A549 (cell line): ENCODE measurements around the gene CSPG4.

ENCODE experiments used
- CEBPB ChIP-seq, 2 experiments: fragments of >200 bp in 1 of 2; sonication (Bioruptor Twin) in 1 of 2; formaldehyde crosslinking in 1 of 2; IDR thresholded peaks; 2 replicates each; pipeline ENCODE4 v1.6.1; 2012 to 2016
- FOXS1 ChIP-seq: fragments of 250-450 bp; sonication (Bioruptor Pico); IDR thresholded peaks from 2 replicates; pipeline ENCODE4 v1.5.0; 2020; ENCODE audit warnings: mild to moderate bottlenecking, moderate library complexity
- POLR2A ChIP-seq: IDR thresholded peaks from 2 replicates; pipeline ENCODE4 v1.6.1; 2012; ENCODE audit warnings: mild to moderate bottlenecking, low read length
- RAD21 ChIP-seq, 2 experiments: fragments of >200 bp in 1 of 2; sonication (Bioruptor Twin) in 1 of 2; formaldehyde crosslinking in 1 of 2; IDR thresholded peaks in 1 of 2; conservative IDR thresholded peaks in 1 of 2; 2 replicates in 1 of 2; 3 replicates in 1 of 2; pipeline ENCODE4 v1.6.1; 2012 to 2018; ENCODE audit warnings: inconsistent platforms in 1 of 2
- USF2 ChIP-seq: fragments of 450-650 bp; IDR thresholded peaks from 2 replicates; pipeline ENCODE4 v1.6.1; 2014; ENCODE audit warnings: antibody characterized with exemption
- ZNF302 ChIP-seq: fragments of 250-450 bp; sonication (Bioruptor Pico); IDR thresholded peaks from 2 replicates; pipeline ENCODE4 v1.9.0; 2021; ENCODE audit warnings: inconsistent platforms, mild to moderate bottlenecking, moderate library complexity

DNA sequence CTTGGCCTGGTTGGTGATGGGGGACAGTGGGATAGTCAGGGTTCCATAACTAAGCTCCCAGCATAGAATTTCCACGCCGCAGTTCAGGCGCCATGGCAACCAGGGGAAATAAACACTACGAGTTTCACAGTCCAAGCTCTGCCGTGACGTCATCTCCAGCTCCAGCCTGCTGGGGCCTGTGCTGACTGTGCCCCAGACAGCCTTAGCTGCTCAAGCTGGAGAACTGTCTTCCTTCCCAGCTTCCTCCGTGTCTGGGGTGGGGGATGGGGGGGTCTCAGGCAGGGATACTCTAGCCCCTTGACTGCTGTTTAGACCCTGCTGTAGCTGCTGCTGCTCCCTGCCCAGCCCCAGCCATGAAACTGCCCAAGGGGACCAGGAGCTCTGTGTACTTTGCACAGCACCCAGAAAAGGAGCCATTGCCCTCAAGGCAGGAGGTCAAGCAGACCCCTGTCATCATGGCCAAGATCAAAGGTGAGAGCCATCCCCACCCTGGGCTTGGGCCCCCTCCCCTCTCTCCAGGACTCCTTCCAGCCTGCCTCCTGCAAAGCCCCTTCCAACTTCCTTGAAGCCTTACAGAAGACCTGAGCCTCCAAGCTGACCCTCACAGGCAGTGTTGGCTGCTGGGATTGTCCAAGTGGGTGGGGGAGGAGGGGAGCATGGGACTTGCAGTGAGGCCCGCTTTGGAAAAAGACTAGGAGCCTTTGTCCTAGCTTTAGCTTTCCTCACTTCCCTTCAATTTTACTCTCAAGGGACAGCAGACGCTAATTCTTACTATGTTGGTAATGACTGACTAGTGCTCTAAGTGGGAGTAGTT is 11.4 kb upstream of the CSPG4 start:
- TF ChIP-seq RAD21 (conservative IDR thresholded peaks at IDR 0.05 in 1 of 2, IDR thresholded peaks at IDR 0.05 in 1 of 2): no peak
- no peak for TF ChIP-seq USF2
- TF ChIP-seq POLR2A: no peak
- TF ChIP-seq FOXS1 (CRISPR knock-in tag): no peak
- TF ChIP-seq ZNF302 (CRISPR knock-in tag): no peak
- no peak for TF ChIP-seq CEBPB (IDR thresholded peaks at IDR 0.05)
